HepG2 (cell line): ENCODE data around the gene HIF1AN. TPM values are rescaled to one million over a fixed set of nuclear protein-coding genes. Genes with fewer than 3 reads are reported as not detected.

Experiments
- CEBPG ChIP-seq: IDR thresholded peaks from 2 replicates; pipeline ENCODE4 v1.6.1; 2016
- FLYWCH1 ChIP-seq: sonication (generic); formaldehyde crosslinking; IDR thresholded peaks from 2 replicates; pipeline ENCODE4 v1.8.1; 2023; ENCODE audit warnings: mild to moderate bottlenecking, missing genetic modification reagents
- FOXC1 ChIP-seq: sonication (generic); formaldehyde crosslinking; IDR thresholded peaks from 2 replicates; pipeline ENCODE4 v1.8.0; 2022; ENCODE audit warnings: mild to moderate bottlenecking, missing genetic modification reagents, borderline replicate concordance
- KLF13 ChIP-seq: sonication (generic); formaldehyde crosslinking; IDR thresholded peaks from 2 replicates; pipeline ENCODE4 v1.4.0; 2020; ENCODE audit warnings: mild to moderate bottlenecking, missing genetic modification reagents
- LCORL ChIP-seq, 2 experiments: fragments of 450-650 bp in 1 of 2; sonication (generic) in 1 of 2; formaldehyde crosslinking in 1 of 2; IDR thresholded peaks; 2 replicates each; pipeline versions ENCODE4 v1.5.0 to v1.6.1; 2017 to 2020; ENCODE audit warnings: antibody characterized with exemption in 1 of 2, missing genetic modification reagents in 1 of 2
- MIER2 ChIP-seq: IDR thresholded peaks from 2 replicates; pipeline ENCODE4 v1.6.1; 2016; ENCODE audit warnings: missing biosample characterization, missing genetic modification reagents
- NFE2 ChIP-seq: sonication (generic); formaldehyde crosslinking; IDR thresholded peaks from 2 replicates; pipeline ENCODE4 v1.4.0; 2020; ENCODE audit warnings: missing genetic modification reagents
- NFRKB ChIP-seq: fragments of 450-650 bp; IDR thresholded peaks from 2 replicates; pipeline ENCODE4 v1.6.1; 2017
- NR2F6 ChIP-seq, 2 experiments: IDR thresholded peaks; 2 replicates each; pipeline ENCODE4 v1.6.1; 2016; ENCODE audit warnings: antibody characterized with exemption in 1 of 2, mild to moderate bottlenecking in 1 of 2
- RFXANK ChIP-seq: IDR thresholded peaks from 2 replicates; pipeline ENCODE4 v1.6.1; 2016
- SCMH1 ChIP-seq: sonication (generic); formaldehyde crosslinking; IDR thresholded peaks from 2 replicates; pipeline ENCODE4 v1.9.0; 2021; ENCODE audit warnings: missing genetic modification reagents, mild to moderate bottlenecking, borderline replicate concordance
- TEAD3 ChIP-seq: optimal IDR thresholded peaks from 2 replicates; pipeline ENCODE3; 2016; ENCODE audit warnings: borderline replicate concordance
- ZBTB42 ChIP-seq: sonication (generic); formaldehyde crosslinking; IDR thresholded peaks from 2 replicates; pipeline ENCODE4 v1.5.0; 2020; ENCODE audit warnings: mild to moderate bottlenecking, missing genetic modification reagents
- ZFP1 ChIP-seq: IDR thresholded peaks from 2 replicates; pipeline ENCODE4 v1.6.1; 2016
- ZNF225 ChIP-seq: sonication (generic); formaldehyde crosslinking; IDR thresholded peaks from 2 replicates; pipeline ENCODE4 v1.4.0; 2020; ENCODE audit warnings: mild to moderate bottlenecking, missing genetic modification reagents
- polyA plus RNA-seq, 8 experiments: library from polyadenylated mRNA; depleted of rRNA in 3 of 8; stranded (reverse) in 7 of 8; unstranded in 1 of 8; fragments of >200 nt; fragmentation: Illumina TruSeq in 4 of 8; extraction: Trizol in 4 of 8; gene quantifications; 2 replicates each; pipeline versions ENCODE4 v1.2.1 to v1.2.3, GENCODE V29; 2011 to 2016; ENCODE audit warnings: low read depth in 4 of 8, missing spikeins in 1 of 8, mixed read lengths in 1 of 8; ENCODE audit not compliant: insufficient read depth in 1 of 8
- total RNA-seq, 5 experiments: library from RNA; depleted of rRNA; stranded (reverse); fragments of >200 nt; fragmentation: Illumina TruSeq; extraction: Trizol; gene quantifications; 2 replicates each; pipeline ENCODE4 v1.2.3, GENCODE V29; 2016; ENCODE audit warnings: low read depth in 1 of 5
- TF ChIP-seq, protein P1 (sequence below): sonication (generic); formaldehyde crosslinking; IDR thresholded peaks from 2 replicates; pipeline ENCODE4 v1.5.0; 2020; ENCODE audit warnings: missing genetic modification reagents, mild to moderate bottlenecking, borderline replicate concordance
- TF ChIP-seq, protein P2 (sequence below): sonication (generic); formaldehyde crosslinking; IDR thresholded peaks from 2 replicates; pipeline ENCODE4 v1.4.0; 2020; ENCODE audit warnings: missing genetic modification reagents
- TF ChIP-seq, protein P3 (sequence below): IDR thresholded peaks from 2 replicates; pipeline ENCODE4 v1.6.1; 2016; ENCODE audit warnings: low read depth, control low read depth
- TF ChIP-seq, protein P4 (sequence below): sonication (generic); formaldehyde crosslinking; IDR thresholded peaks from 2 replicates; pipeline ENCODE4 v1.8.1; 2023; ENCODE audit warnings: mild to moderate bottlenecking, moderate library complexity, missing genetic modification reagents
- TF ChIP-seq, protein P5 (sequence below): sonication (generic); formaldehyde crosslinking; IDR thresholded peaks from 2 replicates; pipeline ENCODE4 v1.4.0; 2020; ENCODE audit warnings: missing genetic modification reagents, borderline replicate concordance
- TF ChIP-seq, protein P6 (sequence below): sonication (generic); formaldehyde crosslinking; IDR thresholded peaks from 2 replicates; pipeline ENCODE4 v1.4.0; 2020; ENCODE audit warnings: missing genetic modification reagents
- TF ChIP-seq, protein P7 (sequence below): sonication (generic); formaldehyde crosslinking; IDR thresholded peaks from 2 replicates; pipeline ENCODE4 v1.9.0; 2021; ENCODE audit warnings: missing genetic modification reagents, borderline replicate concordance

The HIF1AN gene
- total and polyA plus RNA-seq, 2 of the 13 experiments (the other 11 are each of a cell fraction or from before 2014, with no cell fraction given): 8.6 to 10.7 TPM

DNA sequence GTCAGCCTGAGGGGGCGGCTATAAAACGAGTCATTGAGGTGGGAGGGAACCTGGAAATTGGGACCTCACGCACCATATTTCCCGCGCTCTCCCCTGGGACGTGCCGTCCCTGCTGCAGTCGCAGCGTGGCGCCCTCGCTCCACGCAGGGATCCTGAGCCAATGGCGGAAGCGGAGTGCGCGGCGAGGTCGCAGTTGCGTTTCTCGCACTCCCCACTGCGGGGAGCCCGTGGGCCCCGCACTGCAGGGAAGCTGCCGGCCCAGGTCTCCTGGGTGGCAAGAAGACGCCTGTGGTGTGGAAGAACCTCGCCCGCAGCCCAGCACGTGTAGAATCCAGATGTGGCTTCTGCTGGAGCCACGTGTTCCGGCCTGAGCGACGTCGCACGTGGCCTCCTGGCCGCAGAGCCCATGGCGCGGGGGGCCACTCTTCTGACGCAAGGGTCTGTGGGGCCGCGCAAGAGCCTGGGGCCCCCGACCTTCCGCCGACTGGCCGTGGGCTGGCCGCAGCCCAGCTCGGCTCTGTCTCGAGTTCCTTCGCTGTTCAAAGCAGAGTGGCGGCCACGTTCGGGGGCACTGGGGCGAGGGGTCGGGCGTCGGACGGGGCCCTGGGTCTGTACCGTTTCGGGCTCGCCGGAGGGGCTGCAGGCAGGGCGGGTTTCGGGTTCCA is 26.4 kb downstream of the HIF1AN start (continued):
- TF ChIP-seq, protein P1, sequence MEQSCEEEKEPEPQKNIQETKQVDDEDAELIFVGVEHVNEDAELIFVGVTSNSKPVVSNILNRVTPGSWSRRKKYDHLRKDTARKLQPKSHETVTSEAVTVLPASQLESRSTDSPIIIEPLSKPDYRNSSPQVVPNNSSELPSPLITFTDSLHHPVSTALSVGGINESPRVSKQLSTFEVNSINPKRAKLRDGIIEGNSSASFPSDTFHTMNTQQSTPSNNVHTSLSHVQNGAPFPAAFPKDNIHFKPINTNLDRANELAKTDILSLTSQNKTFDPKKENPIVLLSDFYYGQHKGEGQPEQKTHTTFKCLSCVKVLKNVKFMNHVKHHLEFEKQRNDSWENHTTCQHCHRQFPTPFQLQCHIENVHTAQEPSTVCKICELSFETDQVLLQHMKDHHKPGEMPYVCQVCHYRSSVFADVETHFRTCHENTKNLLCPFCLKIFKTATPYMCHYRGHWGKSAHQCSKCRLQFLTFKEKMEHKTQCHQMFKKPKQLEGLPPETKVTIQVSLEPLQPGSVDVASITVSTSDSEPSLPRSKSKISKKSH (CRISPR knock-in tag): no peak
- peak; percentile 63; the same call in 1 of the 2 replicates for TF ChIP-seq ZNF225 (CRISPR knock-in tag)
- TF ChIP-seq NFRKB: no peak
- TF ChIP-seq KLF13 (CRISPR knock-in tag): no peak
- TF ChIP-seq SCMH1 (CRISPR knock-in tag): no peak
- TF ChIP-seq FOXC1: no peak
- no peak for TF ChIP-seq ZFP1
- TF ChIP-seq, protein P2, sequence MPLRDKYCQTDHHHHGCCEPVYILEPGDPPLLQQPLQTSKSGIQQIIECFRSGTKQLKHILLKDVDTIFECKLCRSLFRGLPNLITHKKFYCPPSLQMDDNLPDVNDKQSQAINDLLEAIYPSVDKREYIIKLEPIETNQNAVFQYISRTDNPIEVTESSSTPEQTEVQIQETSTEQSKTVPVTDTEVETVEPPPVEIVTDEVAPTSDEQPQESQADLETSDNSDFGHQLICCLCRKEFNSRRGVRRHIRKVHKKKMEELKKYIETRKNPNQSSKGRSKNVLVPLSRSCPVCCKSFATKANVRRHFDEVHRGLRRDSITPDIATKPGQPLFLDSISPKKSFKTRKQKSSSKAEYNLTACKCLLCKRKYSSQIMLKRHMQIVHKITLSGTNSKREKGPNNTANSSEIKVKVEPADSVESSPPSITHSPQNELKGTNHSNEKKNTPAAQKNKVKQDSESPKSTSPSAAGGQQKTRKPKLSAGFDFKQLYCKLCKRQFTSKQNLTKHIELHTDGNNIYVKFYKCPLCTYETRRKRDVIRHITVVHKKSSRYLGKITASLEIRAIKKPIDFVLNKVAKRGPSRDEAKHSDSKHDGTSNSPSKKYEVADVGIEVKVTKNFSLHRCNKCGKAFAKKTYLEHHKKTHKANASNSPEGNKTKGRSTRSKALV: no peak
- TF ChIP-seq MIER2 (CRISPR knock-in tag): no peak
- peak; percentile 11 for TF ChIP-seq TEAD3 (CRISPR knock-in tag)
- TF ChIP-seq, protein P3, sequence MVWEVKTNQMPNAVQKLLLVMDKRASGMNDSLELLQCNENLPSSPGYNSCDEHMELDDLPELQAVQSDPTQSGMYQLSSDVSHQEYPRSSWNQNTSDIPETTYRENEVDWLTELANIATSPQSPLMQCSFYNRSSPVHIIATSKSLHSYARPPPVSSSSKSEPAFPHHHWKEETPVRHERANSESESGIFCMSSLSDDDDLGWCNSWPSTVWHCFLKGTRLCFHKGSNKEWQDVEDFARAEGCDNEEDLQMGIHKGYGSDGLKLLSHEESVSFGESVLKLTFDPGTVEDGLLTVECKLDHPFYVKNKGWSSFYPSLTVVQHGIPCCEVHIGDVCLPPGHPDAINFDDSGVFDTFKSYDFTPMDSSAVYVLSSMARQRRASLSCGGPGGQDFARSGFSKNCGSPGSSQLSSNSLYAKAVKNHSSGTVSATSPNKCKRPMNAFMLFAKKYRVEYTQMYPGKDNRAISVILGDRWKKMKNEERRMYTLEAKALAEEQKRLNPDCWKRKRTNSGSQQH (CRISPR knock-in tag): no peak
- TF ChIP-seq, protein P4, sequence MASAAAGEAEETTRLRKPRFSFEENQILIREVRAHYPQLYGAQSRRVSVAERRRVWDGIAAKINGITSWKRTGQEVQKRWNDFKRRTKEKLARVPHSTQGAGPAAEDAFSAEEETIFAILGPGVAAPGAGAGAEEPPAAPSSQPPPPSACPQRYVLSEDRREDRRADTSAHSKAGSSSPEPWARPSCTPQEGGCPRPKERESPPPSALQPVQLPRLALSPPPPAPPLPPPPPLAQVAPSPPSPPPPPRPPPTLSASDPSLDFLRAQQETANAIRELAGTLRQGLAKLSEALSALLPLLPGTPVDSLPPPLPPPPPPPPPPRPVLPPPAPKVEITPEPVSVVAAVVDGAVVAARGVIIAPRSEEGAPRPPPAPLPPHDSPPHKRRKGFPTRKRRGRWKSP (CRISPR knock-in tag): no peak
- TF ChIP-seq, protein P5, sequence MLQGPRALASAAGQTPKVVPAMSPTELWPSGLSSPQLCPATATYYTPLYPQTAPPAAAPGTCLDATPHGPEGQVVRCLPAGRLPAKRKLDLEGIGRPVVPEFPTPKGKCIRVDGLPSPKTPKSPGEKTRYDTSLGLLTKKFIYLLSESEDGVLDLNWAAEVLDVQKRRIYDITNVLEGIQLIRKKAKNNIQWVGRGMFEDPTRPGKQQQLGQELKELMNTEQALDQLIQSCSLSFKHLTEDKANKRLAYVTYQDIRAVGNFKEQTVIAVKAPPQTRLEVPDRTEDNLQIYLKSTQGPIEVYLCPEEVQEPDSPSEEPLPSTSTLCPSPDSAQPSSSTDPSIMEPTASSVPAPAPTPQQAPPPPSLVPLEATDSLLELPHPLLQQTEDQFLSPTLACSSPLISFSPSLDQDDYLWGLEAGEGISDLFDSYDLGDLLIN: no peak
- no peak for TF ChIP-seq LCORL (IDR thresholded peaks at IDR 0.05)
- no peak; the same call in 1 of the 2 replicates for TF ChIP-seq LCORL (CRISPR knock-in tag; IDR thresholded peaks at IDR 0.05)
- no peak for TF ChIP-seq NFE2
- 0 out of 2 replicates have a peak, but pooled peaks have one; percentile 4 for TF ChIP-seq CEBPG (CRISPR knock-in tag)
- TF ChIP-seq, protein P6, sequence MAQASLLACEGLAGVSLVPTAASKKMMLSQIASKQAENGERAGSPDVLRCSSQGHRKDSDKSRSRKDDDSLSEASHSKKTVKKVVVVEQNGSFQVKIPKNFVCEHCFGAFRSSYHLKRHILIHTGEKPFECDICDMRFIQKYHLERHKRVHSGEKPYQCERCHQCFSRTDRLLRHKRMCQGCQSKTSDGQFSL: no peak
- TF ChIP-seq RFXANK (CRISPR knock-in tag): no peak
- 0 out of 2 replicates have a peak, but pooled peaks have one; percentile 37 for TF ChIP-seq ZBTB42 (CRISPR knock-in tag)
- TF ChIP-seq, protein P7, sequence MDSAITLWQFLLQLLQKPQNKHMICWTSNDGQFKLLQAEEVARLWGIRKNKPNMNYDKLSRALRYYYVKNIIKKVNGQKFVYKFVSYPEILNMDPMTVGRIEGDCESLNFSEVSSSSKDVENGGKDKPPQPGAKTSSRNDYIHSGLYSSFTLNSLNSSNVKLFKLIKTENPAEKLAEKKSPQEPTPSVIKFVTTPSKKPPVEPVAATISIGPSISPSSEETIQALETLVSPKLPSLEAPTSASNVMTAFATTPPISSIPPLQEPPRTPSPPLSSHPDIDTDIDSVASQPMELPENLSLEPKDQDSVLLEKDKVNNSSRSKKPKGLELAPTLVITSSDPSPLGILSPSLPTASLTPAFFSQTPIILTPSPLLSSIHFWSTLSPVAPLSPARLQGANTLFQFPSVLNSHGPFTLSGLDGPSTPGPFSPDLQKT: no peak
- no peak for TF ChIP-seq NR2F6 (IDR thresholded peaks at IDR 0.05)
- no peak for TF ChIP-seq NR2F6 (CRISPR knock-in tag; IDR thresholded peaks at IDR 0.05)
- no peak for TF ChIP-seq FLYWCH1 (CRISPR knock-in tag)
